H9 (cell line): Measurements from ENCODE around the gene RNF186. TPM values are rescaled to one million over a fixed set of nuclear protein-coding genes. Genes with fewer than 3 reads are reported as not detected.

Experiments used
- DNase-seq: peaks from one replicate; pipeline ENCODE4 v3.0.0-alpha.2; 2017
- H2AFZ ChIP-seq: one replicate; pipeline ENCODE4 v1.6.1; 2013; ENCODE audit warnings: mild to moderate bottlenecking, low read length, control low read depth, moderate library complexity
- H2AK5ac ChIP-seq: 2 replicates; pipeline ENCODE4 v1.6.1; 2013; ENCODE audit warnings: low read length, control low read depth, mixed read lengths; ENCODE audit not compliant: insufficient read length
- H2BK120ac ChIP-seq: one replicate; pipeline ENCODE4 v1.6.1; 2013; ENCODE audit warnings: low read depth, mild to moderate bottlenecking, low read length, control low read depth, inconsistent platforms; ENCODE audit not compliant: poor library complexity, severe bottlenecking
- H2BK12ac ChIP-seq: 2 replicates; pipeline ENCODE4 v1.6.1; 2013; ENCODE audit warnings: low read length, control low read depth, mixed read lengths, low read depth; ENCODE audit not compliant: insufficient read length
- H2BK15ac ChIP-seq: 2 replicates; pipeline ENCODE4 v1.6.1; 2013; ENCODE audit warnings: low read depth, low read length, control low read depth
- H2BK20ac ChIP-seq: one replicate; pipeline ENCODE4 v1.6.1; 2013; ENCODE audit warnings: low read depth, mild to moderate bottlenecking, low read length, control low read depth, inconsistent platforms; ENCODE audit not compliant: poor library complexity, severe bottlenecking
- H2BK5ac ChIP-seq: 2 replicates; pipeline ENCODE4 v1.6.1; 2013; ENCODE audit warnings: low read length, control low read depth, mixed read lengths; ENCODE audit not compliant: insufficient read length
- H3K14ac ChIP-seq: 2 replicates; pipeline ENCODE4 v1.6.1; 2013; ENCODE audit warnings: low read length, control low read depth; ENCODE audit not compliant: insufficient read depth
- H3K18ac ChIP-seq: 2 replicates; pipeline ENCODE4 v1.6.1; 2013; ENCODE audit warnings: low read depth, mild to moderate bottlenecking, mixed read lengths, low read length, control low read depth; ENCODE audit not compliant: insufficient read length
- H3K23ac ChIP-seq: 2 replicates; pipeline ENCODE4 v1.6.1; 2013; ENCODE audit warnings: low read length, control low read depth, mixed read lengths, low read depth; ENCODE audit not compliant: insufficient read length
- H3K23me2 ChIP-seq: 2 replicates; pipeline ENCODE4 v1.6.1; 2013; ENCODE audit warnings: low read depth, mild to moderate bottlenecking, mixed read lengths, low read length, control low read depth; ENCODE audit not compliant: insufficient read length, poor library complexity, severe bottlenecking
- H3K27ac ChIP-seq: 2 replicates; pipeline ENCODE4 v1.5.1; 2013; ENCODE audit warnings: low read length, control low read depth, mixed read lengths, low read depth; ENCODE audit not compliant: insufficient read length
- H3K27me3 ChIP-seq: 2 replicates; pipeline ENCODE4 v1.6.1; 2013; ENCODE audit warnings: low read length, control low read depth, inconsistent platforms; ENCODE audit not compliant: insufficient read depth
- H3K4ac ChIP-seq: 2 replicates; pipeline ENCODE4 v1.6.1; 2013; ENCODE audit warnings: low read depth, mild to moderate bottlenecking, control low read depth, inconsistent platforms, low read length, moderate library complexity
- H3K4me1 ChIP-seq: 2 replicates; pipeline ENCODE4 v1.6.1; 2013; ENCODE audit warnings: low read length, control low read depth, inconsistent platforms; ENCODE audit not compliant: insufficient read depth
- H3K4me2 ChIP-seq: 2 replicates; pipeline ENCODE4 v1.6.1; 2013; ENCODE audit warnings: low read length, control low read depth, mixed read lengths; ENCODE audit not compliant: insufficient read length, insufficient read depth
- H3K56ac ChIP-seq: 2 replicates; pipeline ENCODE4 v1.6.1; 2013; ENCODE audit warnings: low read depth, mild to moderate bottlenecking, mixed read lengths, low read length, control low read depth; ENCODE audit not compliant: insufficient read length
- H3K79me1 ChIP-seq: 2 replicates; pipeline ENCODE4 v1.6.1; 2013; ENCODE audit warnings: low read depth, mild to moderate bottlenecking, moderate library complexity, low read length, control low read depth, inconsistent platforms; ENCODE audit not compliant: insufficient read depth, poor library complexity, severe bottlenecking
- H3K79me2 ChIP-seq: 2 replicates; pipeline ENCODE4 v1.6.1; 2013; ENCODE audit warnings: low read length, control low read depth, inconsistent platforms; ENCODE audit not compliant: insufficient read depth
- H3K9ac ChIP-seq: 2 replicates; pipeline ENCODE4 v1.6.1; 2013; ENCODE audit warnings: low read length, control low read depth, mixed read lengths; ENCODE audit not compliant: insufficient read length; ENCODE audit errors: extremely low read depth
- H3K9me3 ChIP-seq: one replicate; pipeline ENCODE4 v1.6.1; 2013; ENCODE audit warnings: low read depth, low read length, inconsistent platforms; ENCODE audit not compliant: control insufficient read depth
- H3T11ph ChIP-seq: one replicate; pipeline ENCODE4 v1.6.1; 2013; ENCODE audit warnings: mild to moderate bottlenecking, low read length, control low read depth, inconsistent platforms
- H4K20me1 ChIP-seq: one replicate; pipeline ENCODE4 v1.6.1; 2013; ENCODE audit not compliant: control insufficient read depth, insufficient read length, insufficient read depth
- H4K5ac ChIP-seq: 2 replicates; pipeline ENCODE4 v1.6.1; 2013; ENCODE audit warnings: low read depth, mild to moderate bottlenecking, mixed read lengths, low read length, control low read depth; ENCODE audit not compliant: insufficient read length
- H4K8ac ChIP-seq: replicated peaks from 2 replicates; pipeline ENCODE4 v1.6.1; 2013; ENCODE audit warnings: low read length, control low read depth, mixed read lengths, low read depth; ENCODE audit not compliant: insufficient read length
- H4K91ac ChIP-seq: 2 replicates; pipeline ENCODE4 v1.6.1; 2013; ENCODE audit warnings: low read depth, mild to moderate bottlenecking, moderate library complexity, mixed read lengths, low read length, control low read depth; ENCODE audit not compliant: insufficient read length
- H3K27ac Mint-ChIP-seq, 3 experiments: 2 replicates in 2 of 3; 3 replicates in 1 of 3; pipeline ENCODE4 v1.8.0; 2020 to 2021; ENCODE audit warnings: mixed read lengths in 3 of 3, mild to moderate bottlenecking in 1 of 3, moderate library complexity in 1 of 3
- H3K27me3 Mint-ChIP-seq: 2 replicates; pipeline ENCODE4 v1.8.0; 2021; ENCODE audit warnings: low read depth, mild to moderate bottlenecking, moderate library complexity, mixed read lengths
- H3K36me3 Mint-ChIP-seq, 3 experiments: 2 replicates in 2 of 3; 3 replicates in 1 of 3; pipeline ENCODE4 v1.8.0; 2020 to 2021; ENCODE audit warnings: low read depth in 3 of 3, mixed read lengths in 3 of 3; ENCODE audit not compliant: insufficient read depth in 1 of 3
- H3K4me1 Mint-ChIP-seq, 2 experiments: 2 replicates each; pipeline ENCODE4 v1.8.0; 2020; ENCODE audit warnings: mixed read lengths in 2 of 2
- H3K4me3 Mint-ChIP-seq, 2 experiments: 2 replicates in 1 of 2; 3 replicates in 1 of 2; pipeline ENCODE4 v1.8.0; 2020 to 2021; ENCODE audit warnings: mild to moderate bottlenecking in 2 of 2, mixed read lengths in 2 of 2, moderate library complexity in 1 of 2
- H3K9me3 Mint-ChIP-seq, 2 experiments: 2 replicates in 1 of 2; 3 replicates in 1 of 2; pipeline ENCODE4 v1.8.0; 2020; ENCODE audit warnings: mild to moderate bottlenecking in 2 of 2, mixed read lengths in 2 of 2, moderate library complexity in 1 of 2
- CTCF ChIP-seq: fragments of 200-600 bp; sonication (generic); conservative IDR thresholded peaks from 3 replicates; pipeline ENCODE4 v1.8.0; 2021; ENCODE audit warnings: antibody characterized with exemption, mild to moderate bottlenecking
- WGBS: extraction: QIAGEN DNeasy Blood & Tissue Kit; methylation state at CpG from one replicate; pipeline ENCODE4 v1.1.7; 2013; ENCODE audit warnings: missing lambda C conversion rate, low lambda C conversion rate, mixed read lengths; ENCODE audit not compliant: insufficient read length; ENCODE audit errors: extremely low coverage; 5-methylcytosine and 5-hydroxymethylcytosine counted together
- total RNA-seq: library from RNA; stranded (reverse); gene quantifications from 2 replicates; pipeline ENCODE4 v1.2.1, GENCODE V29; 2021

Gene RNF186
- total RNA-seq, 1 experiment from 2014 or later = not detected

- Mint-ChIP-seq H3K27me3 (peaks cover 14% of the 10 kb centered on the region), H3K4me3 (no peak overlapping the region), H3K27ac (no peak overlapping the region), H3K9me3 (no peaks in the 10 kb centered on the region), H3K36me3 (no peaks in the 10 kb centered on the region), H3K4me1 (peaks cover 26 to 34% of the 10 kb centered on the region in 2 experiments)
- H3K14ac ChIP-seq = no peak overlapping the region; the same call in 1 of the 2 replicates
- peaks cover 6% of the 10 kb centered on the region; the same call in 1 of the 2 replicates for H3K4me1 ChIP-seq
- H3K4ac ChIP-seq = no peak overlapping the region
- H2AK5ac ChIP-seq = no peak overlapping the region
- H3K23me2 ChIP-seq = no peaks in the 10 kb centered on the region
- no peak overlapping the region for H4K8ac ChIP-seq
- DNase-seq = no peak
- H2BK20ac ChIP-seq = no peak overlapping the region
- no peak overlapping the region for H3T11ph ChIP-seq
- WGBS = no CpG with 5 or more reads among the region's 10 CpGs
- no peak overlapping the region for H3K27ac ChIP-seq
- no peak overlapping the region for H2BK12ac ChIP-seq
- no peak overlapping the region for H3K9ac ChIP-seq
- no peaks in the 10 kb centered on the region for H3K27me3 ChIP-seq
- no peak for TF ChIP-seq CTCF
- no peak overlapping the region for H3K23ac ChIP-seq
- no peak overlapping the region for H3K18ac ChIP-seq
- H4K20me1 ChIP-seq = peaks cover 2% of the 10 kb centered on the region
- no peak overlapping the region for H3K4me2 ChIP-seq
- no peak overlapping the region for H2BK5ac ChIP-seq
- no peak overlapping the region for H4K91ac ChIP-seq
- no peak overlapping the region for H2AFZ ChIP-seq
- no peak overlapping the region for H2BK15ac ChIP-seq
- no peaks in the 10 kb centered on the region for H3K79me2 ChIP-seq
- no peaks in the 10 kb centered on the region for H3K9me3 ChIP-seq
- no peaks in the 10 kb centered on the region for H3K79me1 ChIP-seq
- no peak overlapping the region for H3K56ac ChIP-seq
- no peak overlapping the region for H2BK120ac ChIP-seq
- H4K5ac ChIP-seq = no peak overlapping the region
Observed at GRCh38 chr1:19765623-19766022, 49.5 kb downstream of the RNF186 start.
